Bronchial epithelial cell (primary cell): ENCODE data around the gene CDC45. TPM values are rescaled to one million over a fixed set of nuclear protein-coding genes. Genes with fewer than 3 reads are reported as not detected.

Experiments
- DNase-seq: peaks from one replicate; pipeline ENCODE4 v3.0.0-alpha.2; 2010; ENCODE audit warnings: low read depth
- FAIRE-seq: peaks from 2 replicates; lab custom pipeline; 2011; peaks lifted over from hg19 to GRCh38; lab: Jason Lieb, UNC
- H3K27me3 ChIP-seq: 2 replicates; pipeline ENCODE4 v1.5.1; 2011; ENCODE audit warnings: low read length; ENCODE audit not compliant: control insufficient read depth, insufficient read depth
- H3K36me3 ChIP-seq: 2 replicates; pipeline ENCODE4 v1.5.1; 2011; ENCODE audit warnings: low read length; ENCODE audit not compliant: control insufficient read depth, insufficient read depth
- H3K4me3 ChIP-seq: 2 replicates; pipeline ENCODE4 v1.5.1; 2011; ENCODE audit warnings: mild to moderate bottlenecking, low read depth, low read length, control low read depth
- total RNA-seq: library from RNA; depleted of rRNA; stranded (reverse); fragments of >200 nt; gene quantifications from 2 replicates; pipeline ENCODE4 v1.2.1, GENCODE V29; 2014
- TF ChIP-seq, protein P1 (sequence below): IDR thresholded peaks from 2 replicates; pipeline ENCODE4 v1.5.1; 2011; ENCODE audit warnings: mild to moderate bottlenecking, moderate library complexity, low read length, control low read depth, inconsistent platforms; ENCODE audit not compliant: insufficient read depth, severe bottlenecking

The CDC45 gene
- total RNA-seq, 1 donor from 2014 or later: 0.26 TPM

DNA sequence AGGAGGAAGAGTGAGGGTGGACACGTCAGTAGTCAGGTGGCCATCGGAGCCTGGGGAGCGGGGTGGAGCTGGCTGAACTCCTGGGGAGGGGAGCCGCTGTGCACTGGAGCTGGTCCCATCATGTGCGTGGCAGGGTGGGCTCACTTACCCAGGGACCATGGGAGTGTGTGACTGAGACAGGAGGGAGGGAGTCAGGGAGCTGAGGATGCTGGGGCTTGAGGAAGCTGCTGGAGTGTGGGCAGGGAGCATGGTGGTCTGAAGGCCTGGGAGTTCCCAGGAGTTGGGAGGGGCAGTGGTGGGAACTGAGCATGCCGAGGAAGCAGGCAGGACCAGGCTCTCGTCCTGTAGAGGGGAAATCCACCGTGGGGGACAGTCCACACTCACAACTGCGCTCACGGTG lies 26.5 kb downstream of the CDC45 start:
- Histone ChIP-seq H3K27me3 (no peaks in the 10 kb centered on the region), H3K4me3 (no peak overlapping the region), H3K36me3 (peaks cover 2% of the 10 kb centered on the region)
- FAIRE-seq: no peak
- TF ChIP-seq, protein P1, sequence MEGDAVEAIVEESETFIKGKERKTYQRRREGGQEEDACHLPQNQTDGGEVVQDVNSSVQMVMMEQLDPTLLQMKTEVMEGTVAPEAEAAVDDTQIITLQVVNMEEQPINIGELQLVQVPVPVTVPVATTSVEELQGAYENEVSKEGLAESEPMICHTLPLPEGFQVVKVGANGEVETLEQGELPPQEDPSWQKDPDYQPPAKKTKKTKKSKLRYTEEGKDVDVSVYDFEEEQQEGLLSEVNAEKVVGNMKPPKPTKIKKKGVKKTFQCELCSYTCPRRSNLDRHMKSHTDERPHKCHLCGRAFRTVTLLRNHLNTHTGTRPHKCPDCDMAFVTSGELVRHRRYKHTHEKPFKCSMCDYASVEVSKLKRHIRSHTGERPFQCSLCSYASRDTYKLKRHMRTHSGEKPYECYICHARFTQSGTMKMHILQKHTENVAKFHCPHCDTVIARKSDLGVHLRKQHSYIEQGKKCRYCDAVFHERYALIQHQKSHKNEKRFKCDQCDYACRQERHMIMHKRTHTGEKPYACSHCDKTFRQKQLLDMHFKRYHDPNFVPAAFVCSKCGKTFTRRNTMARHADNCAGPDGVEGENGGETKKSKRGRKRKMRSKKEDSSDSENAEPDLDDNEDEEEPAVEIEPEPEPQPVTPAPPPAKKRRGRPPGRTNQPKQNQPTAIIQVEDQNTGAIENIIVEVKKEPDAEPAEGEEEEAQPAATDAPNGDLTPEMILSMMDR: no peak
- no peak for DNase-seq

DNA sequence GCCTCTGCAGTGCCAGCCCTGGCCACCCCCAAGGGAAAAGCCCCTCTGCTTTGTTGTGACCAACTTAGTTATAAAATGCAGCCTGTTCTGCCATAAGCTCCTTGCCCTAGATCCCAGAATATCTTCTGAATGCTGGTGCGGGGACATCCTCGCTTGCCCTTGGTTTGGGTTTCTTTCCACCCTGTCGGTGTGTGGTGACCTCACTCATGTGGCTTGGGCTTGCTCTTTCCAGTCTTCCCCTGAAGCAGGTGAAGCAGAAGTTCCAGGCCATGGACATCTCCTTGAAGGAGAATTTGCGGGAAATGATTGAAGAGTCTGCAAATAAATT lies 27.8 kb downstream of the CDC45 start:
- TF ChIP-seq, protein P1: no peak
- no peaks in the 10 kb centered on the region for H3K27me3 ChIP-seq
- no peak for DNase-seq
- H3K4me3 ChIP-seq: no peak overlapping the region
- peaks cover 2% of the 10 kb centered on the region for H3K36me3 ChIP-seq
- FAIRE-seq: no peak

DNA sequence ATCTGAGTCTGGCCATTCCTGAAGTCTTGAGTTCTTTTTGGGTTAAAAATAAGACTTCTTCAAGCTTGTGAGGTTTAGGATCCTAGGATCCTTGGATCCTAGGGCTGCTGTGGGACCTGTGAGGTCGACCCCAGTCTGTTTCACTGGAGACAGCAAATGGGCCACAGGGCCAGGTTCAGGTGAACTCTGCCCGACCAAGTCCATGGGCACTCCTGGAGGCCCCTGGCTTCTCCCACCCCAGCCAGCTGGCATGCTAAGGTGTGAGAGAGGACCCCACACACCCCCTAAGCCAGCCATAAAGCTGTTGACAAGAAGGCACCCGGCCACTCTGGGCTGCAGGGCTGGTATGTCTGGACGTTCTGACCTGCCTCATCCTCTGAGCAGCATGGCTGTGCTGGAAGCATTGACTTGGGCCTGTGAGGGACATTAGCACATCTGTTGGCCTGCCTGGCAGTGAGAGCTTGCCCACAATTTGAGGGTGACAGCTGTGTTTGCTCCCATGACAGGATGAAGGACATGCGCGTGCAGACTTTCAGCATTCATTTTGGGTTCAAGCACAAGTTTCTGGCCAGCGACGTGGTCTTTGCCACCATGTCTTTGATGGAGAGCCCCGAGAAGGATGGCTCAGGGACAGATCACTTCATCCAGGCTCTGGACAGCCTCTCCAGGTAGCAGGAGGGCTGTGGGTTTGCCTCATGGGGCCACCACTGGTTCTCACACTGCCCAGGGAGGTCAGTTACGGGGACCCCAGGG lies 28.5 kb downstream of the CDC45 start:
- H3K4me3 ChIP-seq: no peak overlapping the region
- no peaks in the 10 kb centered on the region for H3K27me3 ChIP-seq
- TF ChIP-seq, protein P1: no peak
- H3K36me3 ChIP-seq: peaks cover 2% of the 10 kb centered on the region
- FAIRE-seq (no peak), DNase-seq (no peak)

DNA sequence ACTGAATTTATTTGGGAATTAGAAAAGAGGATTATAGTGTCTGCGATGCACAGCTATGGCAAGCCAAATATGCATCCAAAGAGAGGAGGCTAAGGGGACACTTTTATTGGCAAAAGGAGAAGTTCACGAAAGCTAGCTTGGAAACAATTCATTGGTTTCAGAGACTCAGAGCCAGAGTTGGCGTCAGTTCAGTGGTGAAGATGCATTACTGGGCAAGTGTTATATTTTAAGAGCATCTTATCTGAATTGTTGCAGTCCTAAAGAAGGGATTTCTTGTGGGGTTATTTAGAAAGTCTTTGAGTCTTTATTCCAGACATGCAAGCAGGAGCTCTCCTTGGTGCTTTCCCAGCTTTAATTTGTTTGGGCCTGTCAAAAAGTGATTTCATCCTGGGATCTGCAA lies 29.5 kb downstream of the CDC45 start:
- TF ChIP-seq, protein P1: no peak
- FAIRE-seq: no peak
- Histone ChIP-seq H3K27me3 (no peaks in the 10 kb centered on the region), H3K4me3 (no peak overlapping the region), H3K36me3 (peaks cover 2% of the 10 kb centered on the region)
- peak; percentile 36 for DNase-seq

DNA sequence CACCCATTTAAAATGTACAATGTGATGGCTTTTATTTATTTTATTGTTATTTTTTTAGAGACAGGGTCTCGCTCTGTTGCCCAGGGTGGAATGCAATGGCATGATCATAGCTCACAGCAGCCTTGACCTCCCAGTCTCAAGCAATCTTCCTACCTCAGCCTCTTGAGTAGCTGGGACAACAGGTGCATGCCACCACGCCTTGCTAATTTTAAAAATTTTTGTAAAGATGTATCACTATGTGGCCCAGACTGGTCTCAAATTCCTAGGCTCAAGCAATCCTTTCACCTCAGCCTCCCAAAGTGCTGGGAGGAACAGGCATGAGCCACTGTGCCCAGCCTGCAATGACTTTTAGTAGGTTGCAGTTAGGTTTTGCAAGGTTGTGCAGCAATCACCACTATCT lies 30.2 kb downstream of the CDC45 start:
- no peak for FAIRE-seq

More for the DNA sequence above, 30.2 kb downstream of the CDC45 start:
- TF ChIP-seq, protein P1: no peak
- Histone ChIP-seq H3K27me3 (no peaks in the 10 kb centered on the region), H3K36me3 (peaks cover 2% of the 10 kb centered on the region), H3K4me3 (no peak overlapping the region)
- no peak for DNase-seq
